SK-N-MC (cell line): ENCODE data around the gene FHIT.
"Not testable (repeated sequence)": the region's sequence is repeated elsewhere in the genome, so short reads cannot be mapped to it uniquely, and the experiment has no call there.

Experiments used
- DNase-seq: peaks from one replicate; pipeline ENCODE4 v3.0.0-alpha.2; 2011; ENCODE audit warnings: low read depth, low spot score
- H3K27ac ChIP-seq: fragments of 200-600 bp; sonication (generic); 2 replicates; pipeline ENCODE4 v1.5.1; 2016; ENCODE audit warnings: mixed run types
- H3K36me3 ChIP-seq: fragments of 200-600 bp; sonication (generic); 2 replicates; pipeline ENCODE4 v1.6.1; 2017; ENCODE audit warnings: antibody characterized with exemption, low read length, mixed read lengths; ENCODE audit not compliant: insufficient read depth
- H3K4me3 ChIP-seq: fragments of 200-600 bp; sonication (generic); 2 replicates; pipeline ENCODE4 v1.5.1; 2016
- H3K9ac ChIP-seq: fragments of 200-600 bp; sonication (generic); 2 replicates; pipeline ENCODE4 v1.8.0; 2017; ENCODE audit warnings: mixed run types, mixed read lengths; ENCODE audit not compliant: insufficient read length
- H3K9me3 ChIP-seq: fragments of 200-600 bp; sonication (generic); 2 replicates; pipeline ENCODE4 v1.6.1; 2017; ENCODE audit warnings: low read depth, mild to moderate bottlenecking, antibody characterized with exemption, low read length, moderate library complexity, mixed read lengths
- EZH2 ChIP-seq: fragments of 200-600 bp; sonication (generic); IDR thresholded peaks from one replicate; pipeline ENCODE4 v1.6.1; 2017; ENCODE audit warnings: antibody characterized with exemption
- FOXP2 ChIP-seq: optimal IDR thresholded peaks from 2 replicates; pipeline ENCODE3; 2011; ENCODE audit warnings: mild to moderate bottlenecking, moderate library complexity; ENCODE audit not compliant: insufficient read depth; ENCODE audit errors: extremely low read length, control extremely low read depth
- POLR2AphosphoS5 ChIP-seq: IDR thresholded peaks from 2 replicates; pipeline ENCODE4 v1.6.1; 2012; ENCODE audit warnings: mild to moderate bottlenecking, low read depth, low read length, borderline replicate concordance

FHIT gene

DNA sequence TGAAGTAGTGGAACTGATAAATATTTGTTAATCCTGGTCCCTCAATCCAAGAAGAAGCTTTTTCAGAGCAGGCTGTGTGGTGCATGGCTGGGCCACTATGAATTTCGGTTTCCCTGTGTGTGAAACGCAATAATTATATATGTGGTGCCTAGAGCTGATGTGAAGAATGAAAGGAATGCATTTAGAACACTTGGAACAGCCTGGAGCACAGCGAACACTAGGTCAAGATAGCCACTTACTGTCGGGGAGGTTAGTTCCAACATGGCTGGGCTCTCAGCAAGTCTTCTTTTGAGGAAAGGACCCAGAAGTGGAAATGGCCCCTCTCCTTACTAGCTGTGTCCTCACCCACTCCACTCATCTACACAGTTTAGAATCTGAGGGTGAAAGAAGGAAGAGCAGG is 245.7 kb downstream of the FHIT start:
- TF ChIP-seq POLR2AphosphoS5 = no peak
- TF ChIP-seq EZH2 = no peak
- TF ChIP-seq FOXP2 = no peak
- Histone ChIP-seq H3K9me3 (no peaks in the 10 kb centered on the region), H3K4me3 (no peak overlapping the region), H3K36me3 (no peaks in the 10 kb centered on the region), H3K27ac (no peak overlapping the region), H3K9ac (no peak overlapping the region)
- DNase-seq = no peak

DNA sequence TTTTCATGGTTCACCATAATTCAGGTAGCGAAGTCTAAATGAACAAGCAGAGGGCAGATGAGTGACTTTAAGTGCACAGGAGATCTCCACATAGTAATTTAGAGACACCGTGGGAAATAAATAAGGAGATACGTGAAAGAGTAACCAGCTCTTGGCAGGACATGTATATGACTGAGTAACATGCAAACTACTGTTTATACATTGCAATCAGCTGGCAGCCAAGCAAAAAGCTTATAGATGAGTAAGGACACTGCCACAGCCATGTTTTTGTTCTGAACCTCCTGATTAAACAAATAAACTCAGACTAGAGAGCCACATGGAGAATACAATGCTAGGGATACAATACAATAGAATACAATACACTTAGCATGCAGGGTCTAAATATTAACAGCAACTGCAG is 252.4 kb downstream of the FHIT start:
- H3K36me3 ChIP-seq = no peaks in the 10 kb centered on the region
- H3K9me3 ChIP-seq = no peaks in the 10 kb centered on the region
- TF ChIP-seq EZH2 = no peak
- TF ChIP-seq FOXP2 = no peak
- no peak for TF ChIP-seq POLR2AphosphoS5
- DNase-seq = no peak
- no peak overlapping the region for H3K9ac ChIP-seq
- no peak overlapping the region for H3K4me3 ChIP-seq
- H3K27ac ChIP-seq = no peak overlapping the region

DNA sequence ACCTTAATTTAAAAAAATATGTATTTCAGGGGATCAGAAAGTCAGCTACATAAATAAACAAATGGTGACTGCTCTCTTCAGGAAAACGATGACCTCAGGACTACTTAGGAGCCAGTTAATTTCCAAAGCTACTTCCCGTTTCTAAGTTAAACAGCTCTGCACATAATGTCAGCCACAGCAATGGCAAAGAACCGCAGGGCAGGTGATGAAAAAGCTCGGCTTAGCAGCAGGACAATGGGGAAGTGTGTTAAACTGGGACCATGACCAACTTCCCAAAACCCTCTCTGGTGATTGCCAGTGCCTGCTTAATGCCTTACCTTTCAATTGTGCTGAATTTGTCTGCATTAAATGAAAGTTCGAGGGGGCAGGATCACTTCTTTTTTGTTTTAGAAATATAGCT is 258.9 kb downstream of the FHIT start:
- Histone ChIP-seq H3K9me3 (no peaks in the 10 kb centered on the region), H3K27ac (no peak overlapping the region)
- no peak for DNase-seq

DNA sequence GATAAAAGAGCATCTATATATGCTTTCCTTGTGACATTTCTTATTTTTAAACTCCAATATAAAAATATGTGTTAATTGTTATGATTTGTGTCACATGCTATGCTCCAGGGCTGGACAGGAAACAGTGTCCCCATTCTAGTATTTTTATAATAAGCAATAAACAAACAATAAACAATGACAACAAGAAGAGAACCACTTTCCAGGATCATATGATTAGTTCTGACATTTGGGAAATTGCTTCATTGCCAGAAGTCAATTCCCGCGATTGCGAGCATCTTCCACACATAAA is 260.9 kb downstream of the FHIT start:
- Histone ChIP-seq H3K9me3 (no peaks in the 10 kb centered on the region), H3K4me3 (no peak overlapping the region), H3K9ac (no peak overlapping the region), H3K27ac (no peak overlapping the region), H3K36me3 (no peaks in the 10 kb centered on the region)
- no peak for DNase-seq
- TF ChIP-seq EZH2 (no peak), POLR2AphosphoS5 (no peak), FOXP2 (no peak)

More for the DNA sequence above, 258.9 kb downstream of the FHIT start:
- Histone ChIP-seq H3K9ac (no peak overlapping the region), H3K4me3 (no peak overlapping the region), H3K36me3 (no peaks in the 10 kb centered on the region)
- no peak for TF ChIP-seq EZH2
- TF ChIP-seq POLR2AphosphoS5 = no peak
- TF ChIP-seq FOXP2 = no peak

DNA sequence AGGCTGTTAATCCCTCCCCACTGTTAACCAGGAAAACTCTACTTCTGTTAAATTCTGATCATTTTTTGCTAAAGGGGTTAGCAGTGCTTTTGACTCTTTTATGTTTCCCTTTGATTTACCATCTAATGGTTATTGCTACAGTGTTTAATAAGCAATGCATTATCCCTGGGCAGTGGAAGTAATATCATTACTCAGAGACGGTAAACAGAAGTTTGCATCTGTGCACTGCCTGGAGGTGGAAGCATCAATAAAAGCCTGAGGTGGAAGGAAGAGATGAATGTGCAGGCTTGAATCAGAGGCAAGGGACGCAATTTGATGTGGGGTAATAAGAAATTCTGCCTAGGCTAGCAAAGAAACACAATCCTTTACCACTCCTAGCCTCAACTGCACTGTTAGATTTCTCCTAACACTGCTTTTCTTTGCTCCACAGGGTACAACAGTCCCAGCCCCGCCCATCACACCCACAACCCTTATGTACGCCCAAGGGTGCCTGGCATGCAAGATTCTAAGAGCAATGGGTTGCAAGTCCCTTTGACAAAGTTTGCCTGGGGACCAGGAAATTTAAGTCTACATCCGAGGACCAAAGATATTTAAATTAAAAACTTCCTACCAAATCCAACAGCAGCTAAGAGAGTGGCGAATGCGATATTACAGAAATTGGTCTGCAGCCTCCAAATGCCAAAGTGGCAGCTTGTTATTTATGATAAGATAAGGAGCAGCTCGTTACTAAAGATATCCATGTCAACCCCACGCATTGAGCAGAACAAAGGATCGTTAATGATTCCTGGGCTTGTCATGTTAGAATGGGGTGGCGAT is 261.4 kb downstream of the FHIT start:
- H3K9ac ChIP-seq = no peak overlapping the region
- no peak overlapping the region for H3K4me3 ChIP-seq
- no peaks in the 10 kb centered on the region for H3K36me3 ChIP-seq
- no peak for DNase-seq
- no peak overlapping the region for H3K27ac ChIP-seq
- H3K9me3 ChIP-seq = no peaks in the 10 kb centered on the region
- no peak for TF ChIP-seq POLR2AphosphoS5

DNA sequence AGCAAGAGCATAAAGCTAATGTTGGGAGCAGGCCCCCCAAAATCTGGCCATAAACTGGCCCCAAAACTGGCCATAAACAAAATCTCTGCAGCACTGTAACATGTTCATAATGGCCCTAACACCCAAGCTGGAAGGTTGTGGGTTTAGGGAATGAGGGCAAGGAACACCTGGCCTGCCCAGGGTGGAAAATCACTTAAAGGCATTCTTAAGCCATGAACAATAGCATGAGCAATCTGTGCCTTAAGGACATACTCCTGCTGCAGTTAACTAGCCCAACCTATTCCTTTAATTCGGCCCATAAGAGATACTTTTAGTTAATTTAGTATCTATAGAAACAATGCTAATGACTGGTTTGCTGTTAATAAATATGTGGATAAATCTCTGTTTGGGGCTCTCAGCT is 264.1 kb downstream of the FHIT start:
- H3K36me3 ChIP-seq, H3K4me3 ChIP-seq, H3K9ac ChIP-seq, H3K27ac ChIP-seq, DNase-seq, H3K9me3 ChIP-seq: not testable (repeated sequence)

DNA sequence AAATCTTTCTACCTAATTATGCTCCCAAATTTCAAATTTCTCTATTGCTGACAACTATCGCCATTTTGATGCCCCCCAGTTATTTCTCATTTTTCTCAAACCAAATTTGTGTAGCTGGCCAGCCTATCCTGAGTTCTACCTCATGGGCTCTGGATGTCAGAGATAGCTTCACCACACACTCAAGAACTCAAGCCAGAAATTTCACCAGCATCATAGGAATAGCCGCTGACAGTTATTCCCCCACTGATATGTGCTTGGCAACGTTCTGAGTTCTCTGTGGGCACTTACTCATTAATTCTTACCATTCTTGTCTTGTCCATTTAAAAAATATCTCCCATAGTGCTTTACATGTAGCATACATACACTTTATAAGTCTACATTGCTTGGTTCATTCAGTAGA is 264.7 kb downstream of the FHIT start:
- Histone ChIP-seq H3K9me3 (no peaks in the 10 kb centered on the region), H3K4me3 (no peak overlapping the region), H3K36me3 (no peaks in the 10 kb centered on the region), H3K27ac (no peak overlapping the region), H3K9ac (no peak overlapping the region)
- TF ChIP-seq FOXP2 (no peak), EZH2 (no peak), POLR2AphosphoS5 (no peak)
- DNase-seq = no peak

DNA sequence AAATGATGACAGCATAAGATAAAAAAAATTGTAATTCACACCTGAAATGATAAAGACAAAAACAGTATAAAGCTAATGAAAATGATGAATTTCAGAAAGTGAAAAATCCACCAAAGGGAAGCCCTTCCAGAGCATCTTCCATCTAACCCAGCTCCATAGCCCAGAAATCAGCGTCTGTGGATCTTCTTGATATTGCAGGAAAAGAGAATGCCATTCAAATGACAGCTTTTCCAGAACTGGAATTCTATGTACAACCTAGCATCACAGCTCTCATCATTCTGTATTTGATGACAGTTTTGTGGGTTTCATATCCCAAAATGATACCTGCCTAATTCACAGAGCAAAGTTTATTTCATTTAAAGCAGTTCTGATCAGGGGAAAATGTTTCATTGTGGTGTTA is 267.3 kb downstream of the FHIT start:
- H3K27ac ChIP-seq = no peak overlapping the region
- DNase-seq = no peak
- no peaks in the 10 kb centered on the region for H3K9me3 ChIP-seq
- no peak overlapping the region for H3K4me3 ChIP-seq
- no peaks in the 10 kb centered on the region for H3K36me3 ChIP-seq
- no peak for TF ChIP-seq EZH2
- TF ChIP-seq POLR2AphosphoS5 = no peak
- TF ChIP-seq FOXP2 = no peak
- no peak overlapping the region for H3K9ac ChIP-seq

DNA sequence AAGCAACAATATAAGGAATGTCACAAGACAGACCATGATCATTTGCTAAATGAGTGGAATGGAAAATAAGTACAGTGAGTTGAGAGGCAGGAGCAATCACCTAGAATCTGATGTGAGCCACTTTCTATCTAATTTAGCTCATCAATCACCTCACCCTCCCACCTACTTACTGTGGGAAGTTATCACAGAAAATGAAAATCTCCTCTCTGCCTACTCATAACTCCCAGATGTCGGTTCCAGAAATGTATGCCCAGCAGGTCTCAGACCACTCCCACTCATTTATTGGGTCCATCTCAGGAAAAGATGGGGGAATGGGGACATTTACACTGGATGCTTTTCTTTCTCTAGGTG is 270.9 kb downstream of the FHIT start:
- no peak overlapping the region for H3K27ac ChIP-seq
- no peaks in the 10 kb centered on the region for H3K36me3 ChIP-seq
- no peak for DNase-seq
- TF ChIP-seq FOXP2 (no peak), EZH2 (no peak), POLR2AphosphoS5 (no peak)
- H3K4me3 ChIP-seq = no peak overlapping the region
- no peaks in the 10 kb centered on the region for H3K9me3 ChIP-seq
- no peak overlapping the region for H3K9ac ChIP-seq
